ENCODE measurements around the gene FAM135A.

GRCh38 chr6:70563530-70563929 is 150.2 kb downstream of the FAM135A start:
- TF ChIP-seq POLR2AphosphoS5 (IDR thresholded peaks at IDR 0.05) (no peak), CTCF (IDR thresholded peaks at IDR 0.05) (no peak), POLR2A (IDR thresholded peaks at IDR 0.05) (no peak)

Data from upper lobe of left lung (tissue), 4 donors.